SU-DHL-6 (cell line): ENCODE data around the gene ODAPH.
"Not testable (repeated sequence)": the region's sequence is repeated elsewhere in the genome, so short reads cannot be mapped to it uniquely, and the experiment has no call there.

ENCODE experiments used
- H2AFZ ChIP-seq: fragments of 200-600 bp; sonication (generic); 2 replicates; pipeline ENCODE4 v1.6.1; 2014; ENCODE audit warnings: low read depth, mild to moderate bottlenecking, moderate library complexity, mixed read lengths, antibody characterized with exemption, low read length; ENCODE audit not compliant: severe bottlenecking
- H3F3A ChIP-seq: fragments of 200-600 bp; shearing (Covaris generic); 2 replicates; pipeline ENCODE4 v1.6.0; 2016; ENCODE audit warnings: antibody characterized with exemption, mild to moderate bottlenecking; ENCODE audit not compliant: insufficient read depth
- H3K27ac ChIP-seq: fragments of 200-600 bp; sonication (generic); 2 replicates; pipeline ENCODE4 v1.5.1; 2016; ENCODE audit warnings: low read depth, mild to moderate bottlenecking, low read length, moderate library complexity, mixed read lengths
- H3K27me3 ChIP-seq: fragments of 200-600 bp; sonication (generic), shearing (Covaris generic); 2 replicates; pipeline ENCODE4 v1.6.0; 2014; ENCODE audit warnings: mild to moderate bottlenecking, low read length
- H3K36me3 ChIP-seq: fragments of 200-600 bp; sonication (generic); 2 replicates; pipeline ENCODE4 v1.6.1; 2014; ENCODE audit warnings: mild to moderate bottlenecking, low read length, mixed read lengths
- H3K4me2 ChIP-seq: fragments of 300-600, 200-600 bp; shearing (Covaris generic), sonication (generic); 2 replicates; pipeline ENCODE4 v1.6.0; 2014; ENCODE audit warnings: low read length, low read depth, mild to moderate bottlenecking; ENCODE audit not compliant: poor library complexity, severe bottlenecking
- H3K4me3 ChIP-seq: fragments of 200-600 bp; sonication (generic); 2 replicates; pipeline ENCODE4 v1.5.1; 2014; ENCODE audit warnings: antibody characterized with exemption, low read length, mild to moderate bottlenecking, mixed read lengths; ENCODE audit not compliant: insufficient read depth, poor library complexity, severe bottlenecking
- H3K79me2 ChIP-seq: fragments of 200-600 bp; sonication (generic); 2 replicates; pipeline ENCODE4 v1.6.1; 2014; ENCODE audit warnings: mild to moderate bottlenecking, low read length, moderate library complexity; ENCODE audit not compliant: insufficient read depth
- H3K9ac ChIP-seq: fragments of 200-600 bp; sonication (generic); 2 replicates; pipeline ENCODE4 v1.7.0; 2014; ENCODE audit warnings: mild to moderate bottlenecking, low read length
- H3K9me2 ChIP-seq: fragments of 200-600 bp; sonication (generic); replicated peaks from 2 replicates; pipeline ENCODE4 v1.6.1; 2014; ENCODE audit warnings: low read length; ENCODE audit not compliant: insufficient read depth
- H3K9me3 ChIP-seq: fragments of 200-600 bp; sonication (generic); 2 replicates; pipeline ENCODE4 v1.6.1; 2014; ENCODE audit warnings: low read length, mixed read lengths; ENCODE audit not compliant: insufficient read depth
- H4K20me1 ChIP-seq: fragments of 200-600 bp; sonication (generic); 2 replicates; pipeline ENCODE4 v1.6.1; 2014; ENCODE audit warnings: low read depth, mild to moderate bottlenecking, antibody characterized with exemption, low read length, moderate library complexity, mixed read lengths
- EZH2phosphoT487 ChIP-seq: fragments of 200-600 bp; sonication (generic), shearing (Covaris generic); conservative IDR thresholded peaks from 2 replicates; pipeline ENCODE4 v1.6.1; 2018; ENCODE audit warnings: mild to moderate bottlenecking, antibody characterized with exemption, low read length, moderate library complexity, mixed read lengths
- TF ChIP-seq, protein P1 (sequence below): fragments of 200-600 bp; sonication (generic); IDR thresholded peaks from one replicate; pipeline ENCODE4 v1.5.1; 2017; ENCODE audit warnings: antibody characterized with exemption, mild to moderate bottlenecking, low read length, moderate library complexity; ENCODE audit not compliant: insufficient read depth, poor library complexity, severe bottlenecking

The ODAPH gene

GRCh38 chr4:75533926-75534325, 21.9 kb upstream of the ODAPH start:
- H3K27me3 ChIP-seq, H3F3A ChIP-seq: not testable (repeated sequence)

DNA sequence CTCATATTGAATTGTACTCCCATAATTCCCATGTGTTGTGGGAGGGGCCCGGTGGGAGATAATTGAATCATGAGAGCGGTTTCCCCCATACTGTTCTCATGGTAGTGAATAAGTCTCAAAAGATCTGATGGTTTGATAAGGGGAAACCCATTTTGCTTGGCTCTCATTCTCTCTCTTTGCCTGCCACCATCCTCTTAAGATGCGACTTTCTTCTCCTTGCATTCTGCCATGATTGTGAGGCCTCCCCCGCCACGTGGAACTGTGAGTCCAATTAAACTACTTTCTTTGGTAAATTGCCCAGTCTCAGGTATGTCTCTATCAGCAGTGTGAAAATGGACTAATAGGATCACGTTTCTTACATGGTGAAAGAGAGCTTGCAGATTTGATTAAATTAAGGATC, 18.6 kb upstream of the ODAPH start:
- not testable (repeated sequence) for H2AFZ ChIP-seq, H3K4me3 ChIP-seq, H4K20me1 ChIP-seq, H3K27ac ChIP-seq, H3K4me2 ChIP-seq, H3K36me3 ChIP-seq, H3K79me2 ChIP-seq, H3K9me2 ChIP-seq, H3K27me3 ChIP-seq, H3F3A ChIP-seq, H3K9ac ChIP-seq, H3K9me3 ChIP-seq

More at GRCh38 chr4:75533926-75534325, 21.9 kb upstream of the ODAPH start:
- not testable (repeated sequence) for H3K79me2 ChIP-seq, H3K36me3 ChIP-seq, H3K9me2 ChIP-seq, H3K4me3 ChIP-seq, H3K4me2 ChIP-seq, H2AFZ ChIP-seq, H3K9me3 ChIP-seq, H3K27ac ChIP-seq, H3K9ac ChIP-seq, H4K20me1 ChIP-seq

DNA sequence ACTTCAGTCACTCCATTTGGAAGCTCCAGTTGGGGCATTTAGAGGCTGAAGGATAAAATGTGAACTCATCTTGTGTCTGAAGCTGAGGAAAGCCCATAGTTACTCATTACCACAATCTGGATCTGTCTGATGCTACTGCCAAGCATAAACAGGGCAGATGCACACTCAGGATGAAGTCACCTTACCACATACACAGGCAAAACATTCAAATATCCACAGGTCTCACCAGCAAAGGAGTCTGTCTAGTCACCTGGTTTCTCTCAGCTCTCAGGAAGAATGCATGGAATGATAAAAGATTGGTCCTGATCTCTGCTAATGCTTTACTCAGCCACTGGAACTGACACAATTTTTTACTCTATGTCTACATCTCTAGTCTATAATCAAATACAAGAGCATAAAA, 13.0 kb upstream of the ODAPH start:
- Histone ChIP-seq H3K79me2 (no peaks in the 10 kb centered on the region), H4K20me1 (no peaks in the 10 kb centered on the region), H3K9me2 (no peaks in the 10 kb centered on the region), H3K9me3 (no peaks in the 10 kb centered on the region), H3K27ac (no peak overlapping the region), H3K27me3 (no peaks in the 10 kb centered on the region), H3K36me3 (no peaks in the 10 kb centered on the region), H3K4me2 (no peak overlapping the region), H3K4me3 (no peak overlapping the region), H3F3A (no peaks in the 10 kb centered on the region), H3K9ac (no peak overlapping the region), H2AFZ (no peak overlapping the region)
- TF ChIP-seq EZH2phosphoT487, result no peak
- TF ChIP-seq, protein P1, sequence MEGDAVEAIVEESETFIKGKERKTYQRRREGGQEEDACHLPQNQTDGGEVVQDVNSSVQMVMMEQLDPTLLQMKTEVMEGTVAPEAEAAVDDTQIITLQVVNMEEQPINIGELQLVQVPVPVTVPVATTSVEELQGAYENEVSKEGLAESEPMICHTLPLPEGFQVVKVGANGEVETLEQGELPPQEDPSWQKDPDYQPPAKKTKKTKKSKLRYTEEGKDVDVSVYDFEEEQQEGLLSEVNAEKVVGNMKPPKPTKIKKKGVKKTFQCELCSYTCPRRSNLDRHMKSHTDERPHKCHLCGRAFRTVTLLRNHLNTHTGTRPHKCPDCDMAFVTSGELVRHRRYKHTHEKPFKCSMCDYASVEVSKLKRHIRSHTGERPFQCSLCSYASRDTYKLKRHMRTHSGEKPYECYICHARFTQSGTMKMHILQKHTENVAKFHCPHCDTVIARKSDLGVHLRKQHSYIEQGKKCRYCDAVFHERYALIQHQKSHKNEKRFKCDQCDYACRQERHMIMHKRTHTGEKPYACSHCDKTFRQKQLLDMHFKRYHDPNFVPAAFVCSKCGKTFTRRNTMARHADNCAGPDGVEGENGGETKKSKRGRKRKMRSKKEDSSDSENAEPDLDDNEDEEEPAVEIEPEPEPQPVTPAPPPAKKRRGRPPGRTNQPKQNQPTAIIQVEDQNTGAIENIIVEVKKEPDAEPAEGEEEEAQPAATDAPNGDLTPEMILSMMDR, result no peak

DNA sequence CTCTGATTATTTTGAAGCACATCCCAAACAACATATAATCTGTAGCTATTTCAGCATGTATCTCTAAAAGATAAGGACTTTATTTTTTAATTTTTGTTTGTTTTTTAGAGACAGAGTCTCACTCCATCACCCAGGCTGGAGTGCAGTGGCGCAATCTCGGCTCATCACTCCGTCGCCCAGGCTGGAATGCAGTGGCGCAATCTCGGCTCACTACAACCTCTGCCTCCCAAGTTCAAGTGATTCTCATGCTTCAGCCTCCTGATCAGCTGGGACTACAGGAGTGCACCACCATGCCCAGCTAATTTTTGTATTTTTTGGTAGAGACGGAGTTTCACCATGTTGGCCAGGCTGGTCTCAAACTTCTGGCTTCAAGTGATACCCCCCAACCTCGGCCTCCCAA, 11.6 kb upstream of the ODAPH start:
- H3K4me3 ChIP-seq, H4K20me1 ChIP-seq, H3K27me3 ChIP-seq, H3K36me3 ChIP-seq, H3K9me2 ChIP-seq, H3K9me3 ChIP-seq, H2AFZ ChIP-seq, H3K9ac ChIP-seq, H3K27ac ChIP-seq, H3K79me2 ChIP-seq, H3K4me2 ChIP-seq, H3F3A ChIP-seq: not testable (repeated sequence)

DNA sequence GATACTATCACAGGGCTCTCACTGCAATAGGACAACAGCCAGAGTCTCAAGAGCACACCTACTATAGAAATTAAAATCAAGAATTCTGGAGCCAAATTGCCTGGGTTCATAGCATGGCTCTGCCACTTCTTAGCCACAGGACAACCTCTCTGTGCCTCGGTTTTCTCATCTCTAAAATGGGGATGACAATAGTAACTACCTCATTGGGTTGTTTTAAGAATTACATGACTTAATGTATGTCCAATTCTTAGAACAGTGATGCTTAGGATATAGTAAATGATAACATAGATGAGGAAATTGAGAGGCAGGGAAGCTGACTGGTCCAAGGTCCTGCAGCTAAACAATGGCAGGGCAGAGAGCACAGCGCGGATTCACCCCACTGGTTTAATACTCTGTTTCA, 11.0 kb upstream of the ODAPH start:
- no peaks in the 10 kb centered on the region for H3K9me2 ChIP-seq
- no peaks in the 10 kb centered on the region for H3K36me3 ChIP-seq
- no peak overlapping the region for H3K9ac ChIP-seq
- no peak for TF ChIP-seq EZH2phosphoT487
- TF ChIP-seq, protein P1, result no peak
- no peaks in the 10 kb centered on the region for H4K20me1 ChIP-seq
- no peak overlapping the region for H3K27ac ChIP-seq
- no peak overlapping the region for H3K4me2 ChIP-seq
- no peaks in the 10 kb centered on the region for H3K27me3 ChIP-seq
- H3K9me3 ChIP-seq, result no peaks in the 10 kb centered on the region
- no peak overlapping the region for H3K4me3 ChIP-seq
- H3F3A ChIP-seq, result no peaks in the 10 kb centered on the region
- H2AFZ ChIP-seq, result no peak overlapping the region
- H3K79me2 ChIP-seq, result no peaks in the 10 kb centered on the region
